GM12891 (cell line): Measurements from ENCODE around the gene OR9G1.

ENCODE experiments used
- POLR2A ChIP-seq: IDR thresholded peaks from 2 replicates; pipeline ENCODE4 v1.6.1; 2011; ENCODE audit warnings: low read depth, low read length, control low read depth
- POLR2AphosphoS5 ChIP-seq: IDR thresholded peaks from 2 replicates; pipeline ENCODE4 v1.6.1; 2011; ENCODE audit warnings: low read depth, low read length, control low read depth
- SPI1 ChIP-seq: IDR thresholded peaks from 2 replicates; pipeline ENCODE4 v1.6.1; 2011; ENCODE audit warnings: low read depth, low read length, control low read depth

GRCh38 chr11:56705784-56706396 lies 7.0 kb downstream of the OR9G1 start:
- no peak for TF ChIP-seq POLR2A
- TF ChIP-seq POLR2AphosphoS5: no peak
- TF ChIP-seq SPI1: no peak
